ENCODE data around the gene DNAH9.

The DNAH9 gene

GRCh38 chr17:11757815-11758214 is 159.5 kb downstream of the DNAH9 start:
- no peak overlapping the region for H3K27ac ChIP-seq (replicated peaks)
- no peak for DNase-seq (ENCODE audit: low read depth in 1 of 2, low spot score in 1 of 2)
- no peak for TF ChIP-seq SPI1 (IDR thresholded peaks at IDR 0.05; ENCODE audit: borderline replicate concordance, low read depth)
- TF ChIP-seq GABPA (IDR thresholded peaks at IDR 0.05; ENCODE audit: low read depth): no peak
- TF ChIP-seq CTCF (IDR thresholded peaks at IDR 0.05; ENCODE audit: insufficient read depth, low read length): no peak
- TF ChIP-seq POLR2AphosphoS5 (IDR thresholded peaks at IDR 0.05; ENCODE audit: low read depth): no peak
- TF ChIP-seq, protein P1, sequence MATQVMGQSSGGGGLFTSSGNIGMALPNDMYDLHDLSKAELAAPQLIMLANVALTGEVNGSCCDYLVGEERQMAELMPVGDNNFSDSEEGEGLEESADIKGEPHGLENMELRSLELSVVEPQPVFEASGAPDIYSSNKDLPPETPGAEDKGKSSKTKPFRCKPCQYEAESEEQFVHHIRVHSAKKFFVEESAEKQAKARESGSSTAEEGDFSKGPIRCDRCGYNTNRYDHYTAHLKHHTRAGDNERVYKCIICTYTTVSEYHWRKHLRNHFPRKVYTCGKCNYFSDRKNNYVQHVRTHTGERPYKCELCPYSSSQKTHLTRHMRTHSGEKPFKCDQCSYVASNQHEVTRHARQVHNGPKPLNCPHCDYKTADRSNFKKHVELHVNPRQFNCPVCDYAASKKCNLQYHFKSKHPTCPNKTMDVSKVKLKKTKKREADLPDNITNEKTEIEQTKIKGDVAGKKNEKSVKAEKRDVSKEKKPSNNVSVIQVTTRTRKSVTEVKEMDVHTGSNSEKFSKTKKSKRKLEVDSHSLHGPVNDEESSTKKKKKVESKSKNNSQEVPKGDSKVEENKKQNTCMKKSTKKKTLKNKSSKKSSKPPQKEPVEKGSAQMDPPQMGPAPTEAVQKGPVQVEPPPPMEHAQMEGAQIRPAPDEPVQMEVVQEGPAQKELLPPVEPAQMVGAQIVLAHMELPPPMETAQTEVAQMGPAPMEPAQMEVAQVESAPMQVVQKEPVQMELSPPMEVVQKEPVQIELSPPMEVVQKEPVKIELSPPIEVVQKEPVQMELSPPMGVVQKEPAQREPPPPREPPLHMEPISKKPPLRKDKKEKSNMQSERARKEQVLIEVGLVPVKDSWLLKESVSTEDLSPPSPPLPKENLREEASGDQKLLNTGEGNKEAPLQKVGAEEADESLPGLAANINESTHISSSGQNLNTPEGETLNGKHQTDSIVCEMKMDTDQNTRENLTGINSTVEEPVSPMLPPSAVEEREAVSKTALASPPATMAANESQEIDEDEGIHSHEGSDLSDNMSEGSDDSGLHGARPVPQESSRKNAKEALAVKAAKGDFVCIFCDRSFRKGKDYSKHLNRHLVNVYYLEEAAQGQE (IDR thresholded peaks at IDR 0.05; ENCODE audit: insufficient replicate concordance, low read depth): no peak

DNA sequence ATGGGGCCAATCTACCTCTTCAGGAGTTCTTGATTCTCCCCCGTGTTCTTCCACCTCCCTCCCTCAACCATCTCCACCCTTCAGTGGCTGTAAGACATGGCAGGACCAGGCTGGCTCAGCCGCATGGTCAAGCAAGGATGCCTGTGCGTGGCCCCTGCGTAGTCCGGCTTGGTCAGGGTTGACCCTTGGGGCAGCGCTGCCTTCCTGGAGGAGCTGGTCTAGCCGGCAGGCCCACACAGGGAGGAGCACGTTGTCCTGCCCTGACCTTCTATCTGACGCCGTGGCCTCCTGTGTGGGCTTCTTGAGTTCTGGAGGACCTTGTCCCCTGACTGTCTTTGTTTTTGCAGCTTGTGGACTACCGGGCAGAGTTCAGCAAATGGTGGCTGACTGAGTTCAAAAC is 169.8 kb downstream of the DNAH9 start:
- no peak for TF ChIP-seq SPI1 (IDR thresholded peaks at IDR 0.05; ENCODE audit: borderline replicate concordance, low read depth)
- TF ChIP-seq, protein P1 (IDR thresholded peaks at IDR 0.05; ENCODE audit: insufficient replicate concordance, low read depth): no peak
- no peak for TF ChIP-seq CTCF (IDR thresholded peaks at IDR 0.05; ENCODE audit: insufficient read depth, low read length)
- TF ChIP-seq GABPA (IDR thresholded peaks at IDR 0.05; ENCODE audit: low read depth): no peak
- TF ChIP-seq POLR2AphosphoS5 (IDR thresholded peaks at IDR 0.05; ENCODE audit: low read depth): no peak
- DNase-seq (ENCODE audit: low read depth in 1 of 2, low spot score in 1 of 2): no peak
- Histone ChIP-seq H3K27me3 (ENCODE audit: insufficient read depth, poor library complexity, severe bottlenecking) (no peaks in the 10 kb centered on the region), H3K27ac (replicated peaks) (no peak overlapping the region), H3K4me3 (replicated peaks; ENCODE audit: insufficient read depth, low read length) (no peak overlapping the region)

More at GRCh38 chr17:11757815-11758214, 159.5 kb downstream of the DNAH9 start:
- H3K27me3 ChIP-seq (ENCODE audit: insufficient read depth, poor library complexity, severe bottlenecking): no peaks in the 10 kb centered on the region
- H3K4me3 ChIP-seq (replicated peaks; ENCODE audit: insufficient read depth, low read length): no peak overlapping the region

DNA sequence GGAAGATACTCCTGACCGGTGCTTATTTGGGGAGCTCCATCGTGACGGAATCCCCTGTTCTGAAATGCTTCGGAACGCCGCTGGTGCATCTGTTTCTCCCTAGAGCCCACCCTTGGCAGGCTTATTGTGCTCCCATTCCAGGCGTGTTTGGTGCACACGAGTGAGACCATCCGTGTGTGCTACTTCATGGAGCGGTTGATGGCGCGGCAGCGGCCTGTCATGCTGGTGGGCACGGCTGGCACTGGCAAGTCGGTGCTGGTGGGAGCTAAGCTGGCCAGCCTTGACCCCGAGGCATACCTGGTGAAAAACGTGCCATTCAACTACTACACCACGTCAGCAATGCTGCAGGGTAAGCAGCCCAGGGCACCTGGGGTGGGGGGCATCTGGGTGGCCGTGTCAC is 170.7 kb downstream of the DNAH9 start:
- no peak for TF ChIP-seq GABPA (IDR thresholded peaks at IDR 0.05; ENCODE audit: low read depth)
- no peak for TF ChIP-seq CTCF (IDR thresholded peaks at IDR 0.05; ENCODE audit: insufficient read depth, low read length)
- TF ChIP-seq, protein P1 (IDR thresholded peaks at IDR 0.05; ENCODE audit: insufficient replicate concordance, low read depth): no peak
- TF ChIP-seq POLR2AphosphoS5 (IDR thresholded peaks at IDR 0.05; ENCODE audit: low read depth): no peak
- TF ChIP-seq SPI1 (IDR thresholded peaks at IDR 0.05; ENCODE audit: borderline replicate concordance, low read depth): no peak
- no peak overlapping the region for H3K4me3 ChIP-seq (replicated peaks; ENCODE audit: insufficient read depth, low read length)
- DNase-seq (ENCODE audit: low read depth in 1 of 2, low spot score in 1 of 2): no peak
- H3K27ac ChIP-seq (replicated peaks): no peak overlapping the region
- H3K27me3 ChIP-seq (ENCODE audit: insufficient read depth, poor library complexity, severe bottlenecking): no peaks in the 10 kb centered on the region
